Activated CD4-positive, alpha-beta T cell treated with anti-CD3 and anti-CD28 coated beads for 48 hours (primary cell): ENCODE measurements around the gene GP9.

Experiments used
- DNase-seq: peaks from one replicate; pipeline ENCODE4 v3.0.0-alpha.2; 2020

The GP9 gene

GRCh38 chr3:129030611-129031010 lies 30.0 kb upstream of the GP9 start:
- no peak for DNase-seq

GRCh38 chr3:129031476-129032215 lies 28.9 kb upstream of the GP9 start:
- no peak for DNase-seq

GRCh38 chr3:129032716-129033115 lies 27.9 kb upstream of the GP9 start:
- no peak for DNase-seq

DNA sequence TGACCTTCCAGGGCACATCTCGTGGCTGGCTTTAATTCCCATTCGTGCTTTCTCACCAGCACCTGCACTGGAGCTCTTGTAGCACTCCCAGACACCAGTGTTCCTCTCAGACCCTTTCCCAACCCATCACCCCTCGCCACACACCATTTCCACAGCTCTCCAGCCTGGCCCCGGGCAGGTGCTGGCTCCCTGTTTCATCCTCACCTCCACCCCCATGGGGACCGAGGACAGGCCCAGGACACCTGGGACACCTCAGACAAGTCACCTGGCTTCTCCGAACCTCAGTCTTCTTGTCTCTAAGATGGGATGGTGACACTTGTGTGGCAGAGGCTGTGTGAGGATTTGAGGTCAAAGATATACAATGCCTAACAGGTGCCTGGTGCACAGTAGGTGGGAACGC lies 27.4 kb upstream of the GP9 start:
- no peak for DNase-seq

- DNase-seq: no peak
Measured at GRCh38 chr3:129033633-129034321, 26.8 kb upstream of the GP9 start.

GRCh38 chr3:129034642-129035041 lies 25.9 kb upstream of the GP9 start:
- peak; percentile 32 for DNase-seq

- DNase-seq: no peak
Measured at GRCh38 chr3:129035360-129036221, 25.0 kb upstream of the GP9 start.

DNA sequence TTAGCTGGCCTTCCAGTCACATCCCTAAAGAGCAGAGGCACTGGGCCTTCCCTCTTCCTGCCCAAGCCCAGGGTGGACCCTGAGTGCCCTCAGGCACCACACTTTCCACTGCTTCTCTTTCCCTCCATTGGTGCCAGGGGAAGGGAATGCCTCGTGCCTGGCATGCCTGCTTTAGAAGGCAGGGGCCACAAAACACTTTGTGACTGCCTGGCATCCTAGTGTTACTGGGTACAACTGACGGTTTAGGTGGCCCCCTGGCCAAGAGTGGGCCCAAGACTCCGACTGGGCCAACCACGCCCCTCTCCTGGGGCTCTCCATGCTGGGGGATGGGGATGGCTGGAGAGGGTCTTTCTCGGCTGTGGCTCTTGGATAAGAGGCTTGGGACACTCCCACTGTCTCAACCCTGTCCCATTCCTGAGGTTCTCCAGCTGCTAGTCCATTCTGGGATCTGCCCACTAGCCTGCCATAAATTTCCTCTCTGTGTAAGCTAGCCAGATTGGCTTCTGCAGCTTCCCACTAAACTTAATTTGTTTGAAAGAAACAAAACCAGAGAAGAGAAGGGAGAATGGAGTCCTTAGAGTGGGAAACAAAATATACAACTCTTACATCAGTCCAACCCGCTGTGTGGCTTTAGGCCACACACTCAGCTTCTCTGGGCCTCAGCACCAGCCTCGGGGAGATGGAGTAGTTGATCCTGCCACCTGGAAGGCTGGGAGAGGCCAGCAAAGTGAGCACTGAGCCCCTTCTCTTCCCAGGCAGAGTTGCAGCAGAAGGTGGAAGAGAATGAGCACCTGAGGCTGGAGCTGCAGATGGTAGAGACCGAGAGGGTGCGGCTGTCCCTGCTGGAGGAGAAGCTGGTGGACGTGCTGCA lies 24.1 kb upstream of the GP9 start:
- DNase-seq: no peak

GRCh38 chr3:129037093-129037419 lies 23.5 kb upstream of the GP9 start:
- no peak for DNase-seq

DNA sequence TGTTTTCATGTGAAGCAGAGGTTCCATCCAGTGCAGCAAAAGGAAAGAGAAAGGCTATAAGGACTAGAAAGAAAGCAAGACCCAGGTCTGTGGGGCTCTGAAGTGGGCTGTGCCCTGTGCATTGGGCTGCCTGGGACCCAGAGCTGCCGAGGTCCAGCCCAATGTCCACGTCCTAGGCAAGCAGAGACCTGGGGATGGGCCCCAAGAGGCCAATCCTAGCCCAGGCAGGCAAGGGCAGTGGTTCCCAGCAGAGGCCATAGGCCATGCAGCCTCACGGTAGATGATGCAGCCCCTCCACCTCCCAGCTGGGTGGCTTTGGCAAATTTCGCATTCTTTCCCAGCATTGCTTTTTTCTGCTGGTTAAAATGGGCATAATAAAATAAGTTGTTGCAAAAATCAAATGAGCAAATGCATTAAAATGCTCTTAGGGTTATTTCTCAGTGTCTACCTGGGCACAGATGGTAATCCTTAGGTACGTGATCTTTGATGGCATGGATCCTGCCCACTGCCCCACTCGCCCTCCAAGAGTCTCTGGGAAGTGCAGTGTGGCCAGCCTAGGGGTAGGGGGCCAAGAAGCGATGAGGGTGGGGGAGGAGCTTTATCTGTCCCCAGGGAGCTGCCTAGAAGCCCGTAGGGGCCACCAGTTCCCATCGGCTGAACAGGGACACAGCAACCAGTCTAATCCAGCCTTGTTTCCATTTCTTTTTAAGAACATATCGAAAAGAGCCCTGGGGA lies 22.3 kb upstream of the GP9 start:
- DNase-seq: no peak

DNA sequence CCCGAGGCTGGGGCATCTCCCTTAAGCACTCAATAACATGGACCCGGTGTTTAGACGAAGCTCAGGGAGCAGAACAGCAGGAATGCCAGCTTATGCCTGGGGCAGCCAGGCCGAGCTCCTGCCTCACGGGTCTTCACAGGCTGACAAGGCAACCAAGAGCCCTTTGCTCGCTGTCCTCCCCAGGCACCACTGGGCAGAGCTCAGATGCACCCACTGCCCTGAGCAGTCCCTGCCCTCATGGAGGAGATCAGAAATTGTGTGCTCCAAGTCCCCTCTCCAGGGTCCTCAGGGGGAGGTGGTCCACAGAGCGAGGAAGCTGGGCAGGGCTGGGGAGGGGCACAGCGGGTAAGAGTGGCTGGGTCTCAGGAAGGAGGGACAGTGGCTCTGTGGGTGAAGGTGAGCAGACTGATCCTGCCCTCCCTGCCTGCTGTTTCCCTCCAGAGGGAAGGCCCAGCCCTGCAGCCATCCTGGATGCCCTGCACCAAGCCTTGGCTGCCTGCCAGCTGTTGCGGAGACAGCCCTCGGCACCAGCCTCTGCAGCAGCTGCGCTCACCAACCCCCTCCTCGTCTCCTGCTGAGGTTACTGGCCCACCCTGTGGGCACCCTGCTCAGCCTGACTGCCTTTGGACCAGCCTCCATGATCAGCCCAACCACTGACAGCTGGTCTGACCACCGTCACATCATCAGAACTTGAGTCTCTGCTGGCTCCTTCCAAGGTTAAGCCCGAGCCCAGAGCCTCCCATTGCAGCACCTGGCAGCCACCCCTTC lies 21.1 kb upstream of the GP9 start:
- no peak for DNase-seq

- no peak for DNase-seq
Measured at GRCh38 chr3:129040039-129040336, 20.6 kb upstream of the GP9 start.

GRCh38 chr3:129040579-129041300 lies 19.8 kb upstream of the GP9 start:
- no peak for DNase-seq

GRCh38 chr3:129045675-129046036 lies 14.9 kb upstream of the GP9 start:
- DNase-seq: peak; percentile 61

GRCh38 chr3:129046037-129046731 lies 14.4 kb upstream of the GP9 start:
- no peak for DNase-seq

DNA sequence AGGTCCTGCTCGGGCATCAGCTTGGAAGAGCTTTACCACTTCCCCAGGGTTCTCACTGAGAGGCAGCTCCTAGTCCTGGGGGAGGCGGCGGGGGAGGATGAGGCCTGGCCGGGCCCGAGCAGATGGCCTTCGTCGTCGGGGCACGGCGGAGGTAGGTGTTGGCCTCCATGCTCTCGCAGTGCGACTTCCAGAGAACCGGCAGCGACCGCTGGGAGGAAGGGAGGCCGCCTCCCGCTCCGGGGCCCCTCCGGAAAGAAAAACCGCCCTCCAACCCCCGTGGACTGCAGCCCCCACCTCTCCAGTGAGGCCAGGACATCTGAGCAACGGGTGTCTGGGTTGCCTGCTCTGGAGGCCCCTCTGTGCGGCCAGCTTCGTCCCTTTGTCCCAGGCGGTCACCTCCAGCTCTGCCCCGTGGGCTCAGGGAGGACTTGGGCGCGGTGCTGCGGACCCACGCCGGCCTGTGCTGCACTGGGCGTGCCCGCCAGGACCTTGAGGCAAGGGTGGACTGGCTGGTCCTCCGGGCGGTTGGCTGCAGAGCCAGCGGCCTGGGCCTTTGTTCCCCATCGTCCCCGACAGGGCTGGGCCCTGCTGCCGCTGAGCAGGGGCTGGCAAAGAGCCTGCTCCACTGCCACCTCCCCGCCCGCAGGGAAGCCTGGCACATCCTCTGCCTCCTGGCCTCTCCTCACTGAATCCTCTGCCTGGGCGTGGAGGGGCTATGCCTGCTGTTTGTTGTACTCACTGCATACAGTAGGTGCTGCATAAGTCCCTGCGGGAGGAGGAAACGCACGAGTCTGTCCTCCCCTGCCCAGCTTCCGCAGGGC lies 13.6 kb upstream of the GP9 start:
- DNase-seq: no peak

GRCh38 chr3:129047553-129047839 lies 13.1 kb upstream of the GP9 start:
- no peak for DNase-seq

DNA sequence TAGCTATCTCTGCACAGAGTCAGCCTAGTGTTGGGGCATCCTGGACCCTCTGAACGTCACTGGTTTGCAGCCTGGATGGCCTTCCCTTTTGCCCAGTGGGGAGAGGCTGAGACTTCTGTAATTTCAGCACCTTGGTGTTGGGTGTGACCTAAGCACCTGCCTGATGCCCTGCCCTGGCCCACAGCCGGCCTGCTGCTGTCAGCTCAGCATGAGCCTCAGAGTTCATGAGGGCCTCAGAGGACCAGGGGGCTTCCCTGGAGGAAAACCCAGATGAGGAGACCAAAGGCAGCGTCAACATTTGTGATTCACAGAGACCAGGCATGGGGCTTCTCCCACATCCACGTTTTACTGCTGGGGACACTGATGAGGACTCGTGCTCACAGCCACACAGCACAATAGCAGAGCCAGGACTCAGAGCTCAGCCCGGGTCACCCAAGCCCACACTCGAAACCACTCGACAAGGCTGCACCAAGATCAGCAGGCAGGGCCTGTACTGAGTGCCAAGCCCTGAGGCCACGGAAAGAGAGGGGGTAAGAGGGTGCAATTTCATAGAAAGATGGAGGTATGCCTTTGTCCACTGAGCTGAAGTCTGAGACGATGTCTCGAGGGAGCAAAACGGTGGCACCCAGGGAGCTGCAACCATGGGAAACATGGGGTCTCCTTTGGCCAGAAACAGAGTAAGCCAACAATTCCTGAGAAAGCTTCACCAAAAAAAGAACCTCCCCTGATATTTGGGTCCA lies 9.9 kb upstream of the GP9 start:
- DNase-seq: no peak

GRCh38 chr3:129051871-129052340 lies 8.7 kb upstream of the GP9 start:
- no peak for DNase-seq
